HG03064 (cell line): ENCODE results near the gene ORC3.
"Not testable (repeated sequence)": the region's sequence is repeated elsewhere in the genome, so short reads cannot be mapped to it uniquely, and the experiment has no call there.

Experiments
- ATAC-seq: cut with Tn5 transposase; IDR thresholded peaks from one replicate; pipeline ENCODE4 v1.9.1; 2021; ENCODE audit warnings: low read depth; ENCODE audit not compliant: unreplicated experiment

Gene ORC3

GRCh38 chr6:87658516-87658915 is 68.6 kb downstream of the ORC3 start:
- no peak for ATAC-seq

- no peak for ATAC-seq
Measured at GRCh38 chr6:87660226-87660911, 70.4 kb downstream of the ORC3 start.

GRCh38 chr6:87661016-87661415 is 71.1 kb downstream of the ORC3 start:
- no peak for ATAC-seq

- ATAC-seq: no peak
Measured at GRCh38 chr6:87661503-87661902, 71.6 kb downstream of the ORC3 start.

- no peak for ATAC-seq
Measured at GRCh38 chr6:87663434-87663833, 73.5 kb downstream of the ORC3 start.

GRCh38 chr6:87664921-87665485 is 75.1 kb downstream of the ORC3 start:
- ATAC-seq: no peak

- no peak for ATAC-seq
Measured at GRCh38 chr6:87667032-87667431, 77.1 kb downstream of the ORC3 start.

- ATAC-seq: no peak
Measured at GRCh38 chr6:87668013-87668412, 78.1 kb downstream of the ORC3 start.

GRCh38 chr6:87669051-87669450 is 79.1 kb downstream of the ORC3 start:
- ATAC-seq: no peak

GRCh38 chr6:87670707-87671106 is 80.8 kb downstream of the ORC3 start:
- ATAC-seq: no peak

GRCh38 chr6:87671555-87672029 is 81.7 kb downstream of the ORC3 start:
- ATAC-seq: no peak

- ATAC-seq: no peak
Measured at GRCh38 chr6:87672641-87673040, 82.7 kb downstream of the ORC3 start.

GRCh38 chr6:87673237-87673636 is 83.3 kb downstream of the ORC3 start:
- ATAC-seq: no peak

GRCh38 chr6:87674290-87674689 is 84.4 kb downstream of the ORC3 start:
- no peak for ATAC-seq

- no peak for ATAC-seq
Measured at GRCh38 chr6:87675004-87675681, 85.2 kb downstream of the ORC3 start.

- ATAC-seq: no peak
Measured at GRCh38 chr6:87682310-87682709, 92.4 kb downstream of the ORC3 start.

- ATAC-seq: no peak
Measured at GRCh38 chr6:87683890-87684289, 94.0 kb downstream of the ORC3 start.

GRCh38 chr6:87684895-87685654 is 95.1 kb downstream of the ORC3 start:
- no peak for ATAC-seq

- ATAC-seq: not testable (repeated sequence)
Measured at GRCh38 chr6:87686636-87687205, 96.8 kb downstream of the ORC3 start.

GRCh38 chr6:87687296-87687695 is 97.4 kb downstream of the ORC3 start:
- ATAC-seq: no peak

GRCh38 chr6:87687893-87688292 is 98.0 kb downstream of the ORC3 start:
- ATAC-seq: not testable (repeated sequence)
